NCI-H187 (cell line): Measurements from ENCODE around the gene SH2D3C.

Source experiments
- DNase-seq, 2 experiments: peaks; one replicate each; lab custom pipeline; 2025; lab: John Stamatoyannopoulos, UW

SH2D3C gene

DNA sequence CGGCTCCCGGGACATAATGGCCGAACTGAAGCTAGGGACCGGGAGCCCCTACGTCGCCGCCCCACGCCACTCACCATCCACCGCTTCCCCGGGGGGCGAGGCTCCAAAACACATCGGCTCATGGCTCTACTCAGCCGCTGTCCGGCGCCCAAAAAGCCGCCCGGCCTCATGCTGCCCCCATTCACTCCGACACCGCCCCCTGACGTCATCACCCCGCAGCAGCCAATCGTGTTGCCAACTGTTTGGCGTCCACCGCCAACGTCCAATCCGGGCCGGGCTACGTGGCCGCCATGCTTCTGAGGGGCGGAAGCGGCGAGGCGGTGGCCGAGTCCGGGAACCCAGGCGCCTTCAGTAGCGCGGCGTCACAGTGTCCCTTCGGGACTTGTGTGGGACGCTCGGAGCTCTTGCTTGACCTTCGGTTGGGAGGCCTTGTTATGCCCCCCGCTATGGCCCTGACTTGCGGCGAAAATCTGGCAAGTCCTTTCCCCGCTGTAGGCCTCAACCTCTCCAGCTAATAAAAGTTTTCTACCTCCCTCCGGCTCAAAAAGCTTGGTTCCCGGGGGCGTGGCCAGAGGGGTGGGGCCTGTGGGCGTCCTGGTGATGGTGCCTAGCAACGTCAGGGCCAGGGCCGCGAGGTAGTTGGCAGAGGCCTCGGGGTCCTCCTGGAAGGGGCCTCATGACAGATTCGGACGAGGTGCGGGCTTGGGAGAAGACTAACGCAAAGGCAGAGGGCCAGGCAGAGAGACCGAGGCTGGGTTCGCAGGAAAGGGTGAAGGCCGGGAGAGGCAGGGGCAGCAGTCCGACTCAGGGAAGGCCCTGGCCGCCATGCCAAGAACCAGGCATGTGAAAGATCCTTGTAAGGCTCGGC is 62.8 kb downstream of the SH2D3C start, which contains the start of the genes PTRH1 and TTC16:
PTRH1 (minus strand) TSS at position 194 of the 868 bp plus-strand sequence; CDS start at position 170, 24 bp downstream.
TTC16 (plus strand) TSS at position 610 of the 868 bp plus-strand sequence; CDS start at position 677, 67 bp downstream.
- DNase-seq = peak; percentile 64 to 77

DNA sequence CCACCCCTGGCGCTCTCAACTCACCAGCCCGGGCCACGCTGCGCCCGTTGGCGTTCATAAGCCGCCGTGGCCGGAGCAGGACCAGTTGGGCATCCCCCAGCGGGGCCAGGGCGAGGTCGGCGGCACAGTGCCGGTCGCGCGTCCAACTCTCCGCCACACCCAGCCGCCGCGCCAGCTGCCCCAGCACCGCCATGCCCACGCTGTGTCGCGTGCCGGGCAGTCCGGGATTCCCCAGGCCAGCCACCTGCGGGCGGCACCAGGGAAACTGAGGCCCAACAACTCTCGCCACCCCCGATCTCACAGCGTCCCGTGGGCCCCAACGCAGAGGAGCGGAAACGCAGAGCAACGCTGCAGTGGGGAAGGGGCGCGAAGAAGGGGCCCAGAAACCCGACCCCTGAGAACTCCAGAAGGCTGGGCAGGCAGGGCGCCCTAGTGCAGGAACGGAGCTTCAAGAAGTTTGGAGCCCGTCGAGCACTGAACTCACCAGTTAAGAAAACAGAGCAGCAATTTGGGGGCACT is 63.5 kb downstream of the SH2D3C start:
- no peak for DNase-seq

DNA sequence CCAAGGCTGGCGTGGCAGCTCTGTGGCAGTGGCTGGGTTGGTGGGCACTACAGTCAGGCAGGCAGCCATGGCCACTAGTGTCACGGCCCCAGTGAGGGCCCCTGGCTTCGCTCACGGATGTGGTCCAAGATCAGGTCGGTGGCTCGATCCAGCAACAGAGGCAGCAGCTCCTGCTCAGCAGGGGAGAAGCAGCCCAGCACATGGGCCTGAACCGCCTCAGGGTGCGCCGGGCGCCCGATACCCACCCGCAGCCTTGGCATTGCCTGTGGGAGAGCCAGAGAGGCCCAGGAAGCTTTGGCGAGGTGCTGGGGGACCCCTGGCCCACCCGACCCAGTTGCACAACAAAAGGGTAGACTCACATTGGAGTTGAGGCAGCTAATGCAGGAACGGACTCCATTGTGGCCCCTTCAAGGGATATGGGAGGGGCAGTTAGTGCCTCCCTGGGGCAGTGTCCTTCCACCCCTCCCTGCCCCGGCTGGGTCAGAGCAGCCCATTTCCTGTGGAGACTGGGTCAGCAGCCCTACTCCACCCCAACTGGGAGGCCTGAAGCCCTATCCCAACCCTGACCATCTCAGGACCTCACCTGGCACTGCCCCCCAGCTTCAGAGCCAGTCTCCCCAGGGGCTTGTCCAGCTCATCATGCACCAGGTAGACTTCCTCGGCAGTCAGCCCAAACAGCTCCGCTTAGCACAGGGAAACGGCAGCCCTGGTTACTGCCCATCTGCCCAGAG is 64.3 kb downstream of the SH2D3C start:
- DNase-seq = no peak

DNA sequence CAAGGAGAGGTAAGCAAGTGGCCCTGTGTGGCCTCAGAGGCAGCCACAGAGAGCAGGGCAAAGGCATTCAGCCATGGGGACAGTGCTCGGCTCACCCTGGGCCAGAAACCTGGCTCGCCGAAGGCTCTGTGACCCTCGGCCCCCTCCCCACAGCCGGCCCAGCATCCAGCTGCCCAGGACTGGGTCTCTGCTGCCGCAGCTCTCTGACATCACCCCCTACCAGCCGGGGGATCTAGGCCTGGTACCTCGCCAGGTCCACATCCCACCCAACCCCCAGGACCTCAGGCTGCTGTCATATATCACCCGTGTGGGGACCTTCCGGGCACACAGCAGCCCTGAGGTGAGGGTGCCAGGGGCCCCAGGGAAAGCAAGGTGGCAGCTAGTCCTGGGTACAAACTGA is 65.6 kb downstream of the SH2D3C start:
- DNase-seq = no peak

DNA sequence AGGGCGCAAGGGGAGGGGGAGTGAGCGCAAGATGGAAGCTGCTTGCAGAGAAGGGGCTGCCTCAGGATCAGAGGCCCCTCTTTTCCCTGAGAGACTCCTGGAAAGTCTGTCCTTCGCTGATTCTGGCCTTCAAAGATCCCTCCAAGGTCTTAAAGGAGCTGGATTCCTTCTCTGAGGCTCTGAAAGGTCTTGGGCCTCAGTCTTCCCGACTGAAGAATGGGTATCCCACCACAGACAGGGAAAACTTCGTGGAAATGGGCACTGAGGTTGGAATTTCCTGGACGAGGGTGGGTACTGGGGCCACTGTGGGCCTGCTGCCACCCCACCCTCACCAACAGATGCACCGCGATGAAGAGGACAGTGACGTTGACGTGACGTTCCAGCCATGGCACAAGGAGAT is 66.1 kb downstream of the SH2D3C start:
- no peak for DNase-seq

DNA sequence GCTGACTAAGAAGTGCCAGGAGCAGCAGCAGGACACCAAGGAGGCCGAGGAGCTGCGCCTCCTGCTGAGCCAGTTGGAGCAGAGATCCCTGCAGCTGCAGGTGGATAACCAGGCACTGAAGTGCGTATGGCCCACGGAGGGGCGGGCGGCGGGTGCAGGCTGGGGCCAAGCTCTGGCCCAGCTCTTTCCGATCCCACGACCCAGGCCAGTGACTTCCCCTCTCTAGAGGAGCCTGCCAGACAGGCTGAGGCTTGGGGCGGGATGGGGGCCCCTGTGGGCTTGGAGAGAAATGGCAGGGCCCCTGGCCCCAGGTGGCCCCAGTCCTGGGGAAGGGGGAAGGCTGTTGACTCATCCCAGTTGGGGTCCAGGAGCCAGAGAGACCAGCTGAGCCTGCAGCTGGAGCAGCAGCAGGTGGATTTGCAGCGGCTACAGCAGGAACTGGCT is 66.6 kb downstream of the SH2D3C start:
- DNase-seq = no peak

DNA sequence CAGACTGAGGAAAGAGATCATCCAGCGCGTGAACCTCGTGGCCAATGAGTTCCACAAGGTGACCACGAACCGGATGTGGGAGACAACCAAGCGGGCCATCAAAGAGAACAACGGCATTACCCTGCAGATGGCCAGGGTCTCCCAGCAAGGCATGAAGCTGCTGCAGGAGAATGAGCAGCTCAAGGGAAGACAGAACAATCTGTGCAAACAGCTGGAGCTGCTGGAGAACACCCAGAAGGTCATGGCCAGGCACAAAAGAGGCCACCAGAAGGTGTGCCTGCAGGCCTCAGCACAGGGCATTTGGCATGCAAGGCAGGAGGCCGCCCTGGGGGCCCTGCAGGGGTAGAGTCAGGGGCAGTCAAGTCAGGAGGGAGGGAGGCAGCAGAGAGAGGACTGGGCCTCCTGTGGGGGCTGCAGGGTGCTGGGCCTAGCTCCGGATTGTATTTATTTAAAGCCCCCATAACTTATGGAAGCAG is 67.2 kb downstream of the SH2D3C start:
- no peak for DNase-seq

DNA sequence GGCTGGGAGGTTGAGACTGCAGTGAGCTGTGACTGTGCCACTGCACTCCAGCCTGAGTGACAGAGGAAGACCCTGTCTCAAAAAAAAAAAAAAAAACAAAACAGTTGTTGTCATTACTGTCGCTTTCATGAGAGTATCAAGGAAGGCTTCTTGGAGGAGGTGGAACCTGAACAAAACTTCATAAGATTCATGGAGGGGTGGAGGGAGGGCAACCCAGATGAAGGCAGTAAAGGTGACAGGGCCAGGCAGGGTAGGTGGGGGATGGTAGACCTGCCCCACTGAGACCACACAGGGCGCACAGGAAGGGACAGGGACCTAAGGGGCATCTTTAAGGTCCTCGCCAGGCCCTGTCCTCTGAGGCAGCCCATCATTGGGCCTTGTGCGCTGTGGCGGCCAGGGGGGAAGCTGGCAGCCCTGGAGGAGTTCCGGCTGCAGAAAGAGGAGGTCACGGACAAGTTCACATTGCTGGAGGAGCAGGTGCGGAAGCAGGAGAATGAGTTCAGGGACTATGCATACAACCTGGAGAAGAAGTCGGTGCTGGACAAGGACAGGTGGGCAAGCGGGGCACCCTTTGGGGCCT is 68.2 kb downstream of the SH2D3C start:
- DNase-seq = no peak

DNA sequence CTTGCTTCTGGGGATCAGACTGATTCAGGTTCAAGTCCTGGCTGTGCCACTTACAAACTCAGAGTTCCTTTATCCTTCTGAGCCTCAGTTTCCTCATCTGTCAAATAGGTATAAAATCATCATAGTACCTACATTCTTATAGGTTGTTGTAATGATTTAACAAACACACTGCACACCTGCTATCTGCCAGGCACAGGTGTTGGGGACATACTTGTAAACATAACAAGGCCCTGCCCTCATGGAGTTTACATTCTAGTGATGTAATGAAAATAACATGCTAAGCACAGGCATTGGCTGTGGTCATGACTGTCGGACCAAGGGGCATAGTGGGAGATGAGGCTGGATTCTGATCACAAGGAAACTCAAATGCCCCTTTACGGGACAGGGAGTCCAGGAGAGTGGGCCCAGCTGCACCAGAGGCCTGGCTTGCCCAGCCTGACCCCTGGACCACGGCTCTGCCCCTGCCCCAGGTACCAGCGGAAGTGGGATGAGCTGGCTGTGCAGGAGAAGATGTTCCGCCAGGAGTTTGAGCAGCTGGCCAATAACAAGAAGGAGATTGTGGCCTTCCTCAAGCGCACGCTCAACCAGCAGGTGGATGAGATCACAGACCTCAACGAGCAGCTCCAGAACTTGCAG is 69.4 kb downstream of the SH2D3C start:
- no peak for DNase-seq

DNA sequence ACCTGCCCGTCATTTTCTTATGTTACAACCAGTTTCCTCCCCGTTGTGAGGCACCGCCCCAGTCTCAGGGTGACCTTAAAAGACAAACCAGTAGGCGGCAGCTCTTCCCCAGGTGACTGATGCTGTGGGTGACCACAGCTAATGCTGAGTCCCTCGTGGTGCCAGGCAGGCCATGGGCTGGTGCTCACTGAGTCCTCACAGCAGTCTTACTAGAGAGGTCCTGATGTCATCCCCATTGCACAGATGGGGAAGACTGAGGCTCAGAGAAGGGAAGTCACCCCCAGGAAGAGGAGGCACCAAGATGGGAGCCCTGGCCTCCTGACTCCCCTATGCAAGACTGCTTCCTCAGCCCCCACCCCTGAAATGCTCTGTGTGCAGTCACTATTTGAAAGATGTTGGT is 70.7 kb downstream of the SH2D3C start:
- DNase-seq = no peak

DNA sequence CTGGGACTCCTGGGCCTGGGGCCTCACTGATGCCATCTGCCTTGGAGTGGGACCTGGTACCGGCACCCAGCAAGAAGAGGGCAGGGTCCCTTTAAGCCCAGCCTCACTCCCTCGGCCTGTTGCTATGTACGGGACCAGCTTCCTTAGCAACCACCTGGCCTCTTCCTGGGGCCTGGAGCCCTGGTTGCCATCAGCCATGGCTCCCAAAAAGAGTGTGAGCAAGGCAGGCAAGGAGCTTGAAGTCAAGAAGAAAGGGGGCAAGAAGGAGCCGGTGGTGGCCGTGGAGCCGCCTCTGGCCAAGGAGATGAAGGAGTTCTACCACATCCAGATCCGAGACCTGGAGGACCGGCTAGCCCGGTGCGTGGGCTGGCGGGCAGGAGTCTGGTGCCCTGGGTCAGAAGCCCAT is 71.6 kb downstream of the SH2D3C start, which contains the start of gene CFAP157:
CFAP157 (plus strand) TSS at position 153 of the 406 bp plus-strand sequence; CDS start at position 197, 44 bp downstream.
- no peak for DNase-seq

DNA sequence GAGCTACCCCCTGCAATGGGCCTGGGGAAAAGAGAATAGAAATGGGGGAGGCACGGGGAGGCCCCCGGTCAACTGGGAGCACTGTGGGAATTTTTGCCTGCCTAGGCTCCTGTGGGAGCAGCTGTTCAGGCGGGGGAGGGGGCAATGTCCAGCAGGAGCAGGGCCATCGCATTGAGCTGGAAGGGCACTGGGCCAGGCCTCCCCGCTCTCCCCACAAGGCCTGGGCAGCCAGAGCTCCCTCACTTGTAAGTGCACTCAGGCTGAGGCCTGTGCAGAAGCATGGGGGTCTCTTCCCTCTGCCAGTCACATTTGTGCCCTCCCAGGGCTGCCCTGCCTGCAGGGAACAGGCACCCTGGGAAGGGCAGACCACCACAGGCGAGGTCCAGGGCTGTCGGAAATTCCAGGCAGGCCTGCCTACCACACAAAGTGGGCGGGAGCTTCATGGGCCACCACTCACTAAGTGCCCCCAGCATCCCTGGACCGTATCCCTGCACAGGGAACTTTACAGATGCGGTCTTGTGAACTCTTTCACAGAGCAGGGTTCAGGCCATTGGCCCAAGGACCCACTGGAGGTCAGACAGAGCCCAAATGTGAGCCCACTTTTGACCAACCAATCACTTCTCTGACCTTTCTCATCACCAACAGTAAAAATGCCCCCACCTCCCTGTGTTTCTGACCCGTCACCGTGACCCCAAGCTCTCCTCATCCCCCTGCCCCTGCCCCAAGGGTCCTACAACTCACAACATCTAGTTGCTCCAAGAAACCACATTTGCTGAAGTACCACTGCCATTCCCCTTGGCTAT is 72.7 kb downstream of the SH2D3C start:
- no peak for DNase-seq

DNA sequence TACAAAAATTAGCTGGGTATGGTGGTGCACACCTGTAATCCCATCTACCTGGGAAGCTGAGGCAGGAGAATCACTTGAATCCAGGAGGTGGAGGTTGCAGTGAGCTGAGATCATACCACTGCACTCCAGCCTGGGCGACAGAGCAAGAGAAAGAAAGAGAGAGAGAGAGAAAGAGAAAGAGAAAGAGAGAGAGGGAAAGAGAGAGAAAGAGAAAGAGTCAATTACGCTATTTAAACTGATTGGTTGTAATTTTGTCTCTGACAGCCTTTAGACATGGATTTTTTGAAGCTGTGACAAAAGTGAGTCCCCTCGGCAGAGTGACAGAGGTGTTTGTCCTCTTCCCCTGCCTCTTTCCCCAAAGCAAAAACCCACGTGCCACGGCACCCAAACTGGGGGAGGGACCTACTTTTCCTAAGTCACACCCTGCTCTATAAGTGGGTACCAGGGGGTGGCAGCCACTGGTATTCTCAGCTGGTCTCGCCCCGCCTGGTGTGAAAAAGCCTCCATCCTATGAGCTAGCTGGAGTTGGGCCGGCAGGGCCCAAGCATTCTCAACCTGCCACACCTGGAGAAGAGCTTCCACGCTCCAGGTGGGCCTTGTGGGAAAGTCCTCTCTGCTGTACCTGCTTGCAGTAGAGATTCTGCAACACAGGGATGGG is 75.0 kb downstream of the SH2D3C start:
- DNase-seq = no peak

DNA sequence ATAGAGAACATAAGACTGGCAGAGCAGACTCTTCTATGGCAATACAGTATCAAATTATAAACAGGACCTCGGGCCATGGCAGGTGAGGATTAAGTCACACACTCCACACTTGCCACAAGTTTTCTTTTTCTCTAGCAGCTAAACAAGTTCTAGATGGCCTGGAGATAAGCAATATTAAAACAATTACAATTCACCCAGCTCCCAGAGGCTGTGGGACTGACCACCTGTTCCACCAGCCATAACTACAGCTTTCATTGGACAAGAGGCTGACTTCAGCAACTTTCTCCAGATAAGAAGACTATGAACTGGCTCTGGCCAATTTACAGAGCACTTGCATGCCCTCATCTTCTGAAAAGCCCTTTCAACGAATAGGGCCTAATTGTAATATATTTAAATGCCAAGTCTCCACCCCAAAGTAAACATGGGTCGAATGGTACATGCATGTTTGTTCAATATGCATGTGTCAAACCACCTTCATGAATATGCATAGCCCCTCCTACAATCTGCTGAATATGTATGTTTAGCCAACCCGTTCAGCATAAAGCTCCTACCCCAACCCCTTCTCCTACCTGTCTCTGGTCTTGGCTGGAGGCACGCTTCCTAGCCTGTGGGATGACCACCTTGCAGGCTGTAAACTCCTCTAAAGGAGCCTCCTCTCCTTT is 77.7 kb downstream of the SH2D3C start:
- DNase-seq = no peak

DNA sequence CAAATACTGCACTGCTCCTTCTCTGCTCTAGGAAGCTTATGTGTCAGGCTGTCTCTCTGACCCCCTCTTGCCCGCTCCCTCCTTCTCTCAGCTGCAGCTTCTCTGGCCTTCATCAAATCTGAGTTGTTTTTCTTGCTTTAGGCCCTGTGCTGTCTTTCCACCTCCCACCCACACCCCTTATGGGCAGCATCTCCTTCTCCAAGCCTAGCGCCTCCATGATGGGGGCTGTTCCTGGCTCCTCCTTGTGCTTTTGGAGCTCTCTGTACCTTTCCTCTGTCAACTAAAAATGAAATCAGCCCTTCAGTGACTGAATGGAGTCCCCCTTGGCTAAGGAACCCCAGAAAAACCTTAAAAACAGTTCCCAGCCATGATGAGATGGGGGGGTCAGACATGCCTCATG is 78.3 kb downstream of the SH2D3C start:
- no peak for DNase-seq

DNA sequence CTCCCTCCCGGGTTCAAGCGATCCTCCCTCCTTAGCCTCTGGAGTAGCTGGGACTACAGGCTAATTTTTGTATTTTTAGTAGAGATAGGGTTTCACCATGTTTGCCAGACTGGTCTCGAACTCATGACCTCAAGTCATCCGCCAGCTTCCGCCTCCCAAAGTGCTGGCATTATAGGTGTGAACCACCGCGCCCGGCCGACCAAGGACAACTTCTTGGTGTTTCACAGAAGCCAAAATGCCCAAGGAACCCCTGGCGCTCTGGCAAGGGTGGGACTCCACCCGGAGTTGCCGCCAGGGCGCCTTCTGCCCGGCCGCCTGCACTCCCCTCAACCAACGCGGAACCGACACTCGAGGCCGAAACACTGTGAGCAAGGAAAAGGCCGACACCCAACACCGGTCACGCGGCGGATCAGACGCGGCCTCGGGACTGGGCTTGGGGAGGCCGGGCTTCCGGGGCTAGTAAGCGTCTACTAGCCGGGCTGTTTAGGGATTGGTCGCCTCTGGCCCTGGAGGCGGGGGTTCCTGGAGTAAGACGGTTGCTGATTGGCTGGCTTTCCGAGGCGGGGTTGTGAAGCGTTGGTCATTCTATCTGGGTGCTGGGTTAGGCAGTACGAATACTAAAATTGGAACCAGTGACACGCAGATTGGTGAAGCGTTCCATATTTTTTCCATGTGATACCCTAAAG is 79.3 kb downstream of the SH2D3C start:
- DNase-seq = peak; percentile 41 to 74

DNA sequence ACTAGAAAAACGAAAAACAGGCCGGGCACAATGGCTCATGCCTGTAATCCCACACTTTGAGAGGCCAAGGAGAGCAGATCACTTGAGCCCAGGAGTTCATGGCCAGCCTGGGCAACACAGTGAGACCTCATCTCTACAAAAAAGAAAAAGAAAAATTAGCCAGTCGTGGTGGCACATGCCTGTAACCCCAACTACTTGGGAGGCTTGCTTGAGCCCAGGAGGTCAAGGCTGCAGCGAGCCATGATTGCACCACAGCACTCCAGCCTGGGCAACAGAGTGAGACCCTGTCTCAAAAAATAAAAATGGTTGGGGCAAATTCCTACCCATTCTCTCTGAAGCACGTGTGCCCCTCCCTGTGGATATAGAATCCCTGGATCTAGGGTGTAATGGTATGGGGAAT is 80.1 kb downstream of the SH2D3C start:
- no peak for DNase-seq

DNA sequence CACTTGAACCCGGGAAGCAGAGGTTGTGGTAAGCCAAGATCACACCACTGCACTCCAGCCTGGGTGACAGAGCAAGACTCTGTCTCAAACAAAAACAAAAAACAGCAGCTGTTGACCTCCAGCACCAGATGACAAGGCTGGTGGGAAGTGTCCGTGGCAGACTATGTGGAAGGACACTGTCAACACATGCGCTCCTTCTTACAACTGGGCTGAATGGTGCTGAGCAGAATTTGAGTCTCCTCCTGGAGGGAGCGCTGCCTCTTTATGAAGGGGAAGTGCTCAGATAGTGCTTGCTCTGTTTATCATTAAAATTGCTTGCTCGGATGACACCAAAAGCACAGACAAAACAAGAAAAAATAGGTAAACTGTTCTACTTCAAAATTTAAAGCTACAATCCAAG is 80.9 kb downstream of the SH2D3C start:
- DNase-seq = no peak
